HL-60 (cell line): ENCODE data around the gene ASCL4.
"Not testable (repeated sequence)": the region's sequence is repeated elsewhere in the genome, so short reads cannot be mapped to it uniquely, and the experiment has no call there.

Experiments used
- DNase-seq, 2 experiments: peaks; one replicate each; pipeline ENCODE4 v3.0.0-alpha.2; 2010 to 2020; ENCODE audit warnings: low read depth in 1 of 2, low spot score in 1 of 2
- H3K27ac ChIP-seq: fragments of 250-450 bp; sonication (Bioruptor Pico); replicated peaks from 2 replicates; pipeline ENCODE4 v1.5.1; 2020; ENCODE audit warnings: mild to moderate bottlenecking, moderate library complexity
- H3K27me3 ChIP-seq: fragments of 250-450 bp; sonication (Bioruptor Pico); 2 replicates; pipeline ENCODE4 v1.5.1; 2021; ENCODE audit warnings: mild to moderate bottlenecking, moderate library complexity; ENCODE audit not compliant: insufficient read depth, poor library complexity, severe bottlenecking
- H3K4me3 ChIP-seq: replicated peaks from 2 replicates; pipeline ENCODE4 v1.5.1; 2011; ENCODE audit warnings: mild to moderate bottlenecking, control low read depth, low read length; ENCODE audit not compliant: insufficient read depth
- CTCF ChIP-seq: IDR thresholded peaks from one replicate; pipeline ENCODE4 v1.5.1; 2011; ENCODE audit warnings: low read length, control low read depth, inconsistent platforms; ENCODE audit not compliant: insufficient read depth
- GABPA ChIP-seq: IDR thresholded peaks from 2 replicates; pipeline ENCODE4 v1.6.1; 2012; ENCODE audit warnings: low read depth
- POLR2AphosphoS5 ChIP-seq: IDR thresholded peaks from 2 replicates; pipeline ENCODE4 v1.6.1; 2012; ENCODE audit warnings: low read depth
- REST ChIP-seq: IDR thresholded peaks from 2 replicates; pipeline ENCODE4 v1.6.1; 2012; ENCODE audit warnings: low read depth; ENCODE audit not compliant: insufficient replicate concordance
- SPI1 ChIP-seq: IDR thresholded peaks from 2 replicates; pipeline ENCODE4 v1.6.1; 2012; ENCODE audit warnings: low read depth, mild to moderate bottlenecking, borderline replicate concordance
- long read RNA-seq: library from polyadenylated mRNA; unstranded; transcript quantifications from one replicate; pipeline ENCODE4 v2.0.0, GENCODE V29; 2020

Gene ASCL4
- long read RNA-seq, result 0 reads

GRCh38 chr12:107774349-107775029 is at the start of gene ASCL4:
ASCL4 (plus strand) TSS chr12:107774704; CDS start chr12:107775219, 515 bp downstream.
- no peak within 1 kb of the TSS for H3K4me3 ChIP-seq
- H3K27ac ChIP-seq, result no peak within 1 kb of the TSS
- H3K27me3 ChIP-seq, result peaks cover 36% of the 10 kb centered on the region
- TF ChIP-seq POLR2AphosphoS5 (no peak), CTCF (no peak), SPI1 (no peak), GABPA (no peak), REST (no peak)
- DNase-seq, result no peak

GRCh38 chr12:107727327-107727726 is 47.2 kb upstream of the ASCL4 start:
- not testable (repeated sequence) for H3K27ac ChIP-seq, DNase-seq, H3K27me3 ChIP-seq, H3K4me3 ChIP-seq

- DNase-seq, H3K27ac ChIP-seq, H3K4me3 ChIP-seq, H3K27me3 ChIP-seq: not testable (repeated sequence)
These were observed 46.8 kb upstream of the ASCL4 start for GRCh38 chr12:107727742-107728141.

- Histone ChIP-seq H3K27ac (no peak overlapping the region), H3K4me3 (no peak overlapping the region), H3K27me3 (no peaks in the 10 kb centered on the region)
- no peak for DNase-seq
- no peak for TF ChIP-seq REST
These were observed 43.7 kb upstream of the ASCL4 start for GRCh38 chr12:107730618-107731341.

- TF ChIP-seq GABPA (no peak), SPI1 (no peak)
- Histone ChIP-seq H3K27me3 (no peaks in the 10 kb centered on the region), H3K4me3 (no peak overlapping the region), H3K27ac (no peak overlapping the region)
- DNase-seq, result no peak
These were observed 43.1 kb upstream of the ASCL4 start for GRCh38 chr12:107731366-107731765.

GRCh38 chr12:107732365-107732764 is 42.1 kb upstream of the ASCL4 start:
- DNase-seq, result no peak
- Histone ChIP-seq H3K4me3 (no peak overlapping the region), H3K27ac (no peak overlapping the region), H3K27me3 (no peaks in the 10 kb centered on the region)
- TF ChIP-seq CTCF (no peak), REST (no peak), SPI1 (no peak), GABPA (no peak), POLR2AphosphoS5 (no peak)
